GM18508 (cell line): ENCODE data around the gene SRP14.
"Not testable (repeated sequence)": the region's sequence is repeated elsewhere in the genome, so short reads cannot be mapped to it uniquely, and the experiment has no call there.

Experiments
- ATAC-seq: cut with Tn5 transposase; IDR thresholded peaks from one replicate; pipeline ENCODE4 v1.9.1; 2021; ENCODE audit warnings: moderate number of reproducible peaks; ENCODE audit not compliant: insufficient read depth, unreplicated experiment

The SRP14 gene

DNA sequence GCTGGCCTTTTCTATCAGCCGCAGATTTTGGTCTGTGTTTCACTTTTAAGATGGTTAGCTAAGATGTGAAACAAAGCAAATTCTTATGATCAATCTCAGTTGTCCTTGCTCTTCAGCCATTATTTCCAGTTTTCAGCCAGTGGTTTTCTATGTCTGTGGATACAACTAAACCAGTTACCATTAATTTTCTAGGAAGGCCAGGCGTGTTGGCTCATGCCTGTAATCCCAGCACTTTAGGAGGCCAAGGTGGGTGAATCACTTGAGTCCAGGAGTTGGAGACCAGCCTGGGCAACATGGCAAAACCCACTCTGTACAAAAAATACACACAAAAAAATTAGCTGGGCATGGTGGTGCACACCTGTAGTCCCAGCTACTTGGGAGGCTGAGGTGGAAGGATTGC is 42.8 kb downstream of the SRP14 start:
- not testable (repeated sequence) for ATAC-seq

- not testable (repeated sequence) for ATAC-seq
Observed at GRCh38 chr15:39992953-39993352, 46.0 kb downstream of the SRP14 start.

- ATAC-seq, result no peak
Observed at GRCh38 chr15:39990706-39991105, 48.3 kb downstream of the SRP14 start.

GRCh38 chr15:39987821-39988220 is 51.2 kb downstream of the SRP14 start:
- ATAC-seq, result no peak
